ENCODE measurements around the gene SSTR3. TPM values are rescaled to one million over a fixed set of nuclear protein-coding genes. Genes with fewer than 3 reads are reported as not detected.

The SSTR3 gene
- total and polyA plus RNA-seq, 2 of the 13 experiments (the other 11 are each of a cell fraction or from before 2014, with no cell fraction given) = 0.08 to 0.64 TPM

DNA sequence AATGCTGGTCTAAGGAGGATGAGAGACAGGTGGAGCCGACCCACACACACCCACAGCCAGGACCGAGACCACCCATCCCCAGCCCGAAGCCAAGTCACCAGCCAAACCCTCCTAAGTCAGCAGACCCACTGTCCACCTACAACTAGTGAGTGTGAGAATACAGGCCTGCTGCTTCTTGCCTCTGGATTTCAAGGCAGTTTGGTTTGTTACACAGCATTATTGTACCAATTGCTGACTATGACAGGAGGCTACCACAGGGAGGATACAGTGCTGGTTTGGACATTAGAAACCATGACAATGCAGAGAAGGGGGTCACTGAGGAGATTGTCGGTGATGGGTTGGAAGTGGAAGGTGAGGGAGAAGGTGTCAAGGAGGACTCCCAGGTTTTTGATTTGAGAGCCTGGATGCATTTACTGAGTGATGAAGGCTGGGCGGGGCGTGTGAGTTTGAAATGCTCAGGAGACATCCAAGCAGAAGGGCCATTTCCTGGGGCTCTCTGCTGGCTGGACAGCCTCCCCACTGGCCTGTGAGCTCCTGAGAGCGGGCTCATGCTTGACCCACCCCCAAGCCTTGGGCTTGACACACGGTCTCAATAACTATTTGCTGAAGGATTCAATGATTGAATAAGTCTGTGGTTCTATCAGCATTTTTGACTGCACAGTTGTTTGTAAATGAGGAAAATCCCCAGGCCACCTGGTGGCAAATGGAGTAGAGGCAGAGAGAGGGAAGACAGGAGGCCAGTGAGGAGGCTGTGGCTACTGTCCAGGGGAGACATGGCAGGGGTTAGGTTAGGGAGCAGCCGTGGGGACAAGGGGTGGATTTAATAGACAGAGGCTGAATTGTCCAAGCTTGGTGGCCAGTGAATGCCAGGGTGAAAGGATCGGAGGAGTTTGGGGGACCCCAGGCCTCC, 9.4 kb upstream of the SSTR3 start:
- FAIRE-seq (no peak), ATAC-seq (peak; percentile 56), DNase-seq (ENCODE audit: low spot score) (no peak)
- H4K20me1 ChIP-seq (ENCODE audit: insufficient read depth, low read length) = no peaks in the 10 kb centered on the region
- H3K4me1 ChIP-seq (ENCODE audit: insufficient read depth, low read length) = no peaks in the 10 kb centered on the region
- H3K27ac ChIP-seq (ENCODE audit: extremely low read length, insufficient read depth, low read length) = no peak overlapping the region
- peaks cover 0 to 12% of the 10 kb centered on the region in 2 experiments; a peak in 2 of 5 replicates for H3K27me3 ChIP-seq (ENCODE audit: control insufficient read depth in 1 of 2, insufficient read depth in 2 of 2, low read length in 2 of 2)
- ChIA-PET CTCF (ENCODE audit: low intra/inter-chr PET ratio, low total read pairs) (no interaction called here), POLR2A (no interaction called here)
- in situ Hi-C loops (cut with HindIII; ENCODE audit: extremely low pct_ligation_motif_present, low pct_unique_long_range_greater_than_20kb) (no loop called here), intact Hi-C loops (cut with micrococcal nuclease; ENCODE audit: unreplicated experiment) (no loop called here)
- H3K79me2 ChIP-seq (ENCODE audit: insufficient read depth, low read length) = no peaks in the 10 kb centered on the region
- TF ChIP-seq, protein P1, sequence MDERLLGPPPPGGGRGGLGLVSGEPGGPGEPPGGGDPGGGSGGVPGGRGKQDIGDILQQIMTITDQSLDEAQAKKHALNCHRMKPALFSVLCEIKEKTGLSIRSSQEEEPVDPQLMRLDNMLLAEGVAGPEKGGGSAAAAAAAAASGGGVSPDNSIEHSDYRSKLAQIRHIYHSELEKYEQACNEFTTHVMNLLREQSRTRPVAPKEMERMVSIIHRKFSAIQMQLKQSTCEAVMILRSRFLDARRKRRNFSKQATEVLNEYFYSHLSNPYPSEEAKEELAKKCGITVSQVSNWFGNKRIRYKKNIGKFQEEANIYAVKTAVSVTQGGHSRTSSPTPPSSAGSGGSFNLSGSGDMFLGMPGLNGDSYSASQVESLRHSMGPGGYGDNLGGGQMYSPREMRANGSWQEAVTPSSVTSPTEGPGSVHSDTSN (CRISPR knock-in tag; IDR thresholded peaks at IDR 0.05) = no peak
- TF ChIP-seq RBAK (CRISPR knock-in tag; IDR thresholded peaks at IDR 0.05) = peak; percentile 76; the same call in 1 of the 2 replicates
- TF ChIP-seq, protein P2, sequence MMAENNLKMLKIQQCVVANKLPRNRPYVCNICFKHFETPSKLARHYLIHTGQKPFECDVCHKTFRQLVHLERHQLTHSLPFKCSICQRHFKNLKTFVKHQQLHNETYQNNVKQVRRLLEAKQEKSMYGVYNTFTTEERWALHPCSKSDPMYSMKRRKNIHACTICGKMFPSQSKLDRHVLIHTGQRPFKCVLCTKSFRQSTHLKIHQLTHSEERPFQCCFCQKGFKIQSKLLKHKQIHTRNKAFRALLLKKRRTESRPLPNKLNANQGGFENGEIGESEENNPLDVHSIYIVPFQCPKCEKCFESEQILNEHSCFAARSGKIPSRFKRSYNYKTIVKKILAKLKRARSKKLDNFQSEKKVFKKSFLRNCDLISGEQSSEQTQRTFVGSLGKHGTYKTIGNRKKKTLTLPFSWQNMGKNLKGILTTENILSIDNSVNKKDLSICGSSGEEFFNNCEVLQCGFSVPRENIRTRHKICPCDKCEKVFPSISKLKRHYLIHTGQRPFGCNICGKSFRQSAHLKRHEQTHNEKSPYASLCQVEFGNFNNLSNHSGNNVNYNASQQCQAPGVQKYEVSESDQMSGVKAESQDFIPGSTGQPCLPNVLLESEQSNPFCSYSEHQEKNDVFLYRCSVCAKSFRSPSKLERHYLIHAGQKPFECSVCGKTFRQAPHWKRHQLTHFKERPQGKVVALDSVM (CRISPR knock-in tag; IDR thresholded peaks at IDR 0.05) = peak; percentile 38; the same call in 1 of the 2 replicates
- H3K4me2 ChIP-seq (ENCODE audit: low read depth, low read length) = no peak overlapping the region
- H3K4me3 ChIP-seq (replicated peaks in 1 of 3; ENCODE audit: insufficient read depth in 1 of 3, low read depth in 2 of 3, low read length in 3 of 3) = no peak overlapping the region
- H2AFZ ChIP-seq (ENCODE audit: low read length) = no peak overlapping the region
- 36% methylated on average over 10 of the region's 10 CpGs for WGBS (ENCODE audit: low lambda C conversion rate)
- no peaks in the 10 kb centered on the region for H3K9me3 ChIP-seq (ENCODE audit: low read length)
- no TSS peak for BruUV-seq (replicated peaks)
- H3K9ac ChIP-seq (ENCODE audit: insufficient read depth, low read depth, low read length) = no peak overlapping the region
- no peaks in the 10 kb centered on the region for H3K36me3 ChIP-seq (replicated peaks in 1 of 2; ENCODE audit: control insufficient read depth in 1 of 2, insufficient read depth in 2 of 2, low read length in 2 of 2)
